Transverse colon (tissue), 4 donors: ENCODE measurements around the gene WEE1. TPM values are rescaled to one million over a fixed set of nuclear protein-coding genes. Genes with fewer than 3 reads are reported as not detected.
A peak's percentile ranks its signal among the peaks of the same experiment; 100 is the strongest.

Experiments used
- DNase-seq: peaks from one replicate; pipeline ENCODE4 v3.0.0-alpha.2; 2019
- H3K27ac ChIP-seq, 4 donors: fragments of 200-600 bp; sonication (generic); 2 replicates each; pipeline ENCODE4 v1.5.1; 2016 to 2018; ENCODE audit warnings: inconsistent platforms in 4 of 4
- H3K27me3 ChIP-seq: fragments of 200-600 bp; sonication (generic); 2 replicates; pipeline ENCODE4 v1.5.1; 2017; ENCODE audit warnings: inconsistent platforms
- H3K36me3 ChIP-seq, 4 donors: fragments of 200-600 bp; sonication (generic); 2 replicates each; pipeline ENCODE4 v1.5.1; 2017 to 2019; ENCODE audit warnings: inconsistent platforms in 4 of 4
- H3K4me1 ChIP-seq, 4 donors: fragments of 200-600 bp; sonication (generic); 2 replicates each; pipeline ENCODE4 v1.5.1; 2017 to 2020; ENCODE audit warnings: inconsistent platforms in 4 of 4
- H3K4me3 ChIP-seq, 4 donors: fragments of 200-600 bp; sonication (generic); 1 replicate in 1 of 4; 2 replicates in 3 of 4; pipeline versions ENCODE4 v1.5.1 to v1.6.1; 2017 to 2019; ENCODE audit warnings: inconsistent platforms in 4 of 4
- H3K9me3 ChIP-seq, 2 donors: fragments of 200-600 bp; sonication (generic); 2 replicates each; pipeline ENCODE4 v1.5.1; 2017 to 2019; ENCODE audit warnings: inconsistent platforms in 2 of 2
- EP300 ChIP-seq: sonication (generic); formaldehyde crosslinking; IDR thresholded peaks from one replicate; pipeline ENCODE4 v1.6.1; 2017; ENCODE audit warnings: antibody characterized with exemption, low read depth
- POLR2A ChIP-seq: fragments of 450-650 bp; IDR thresholded peaks from one replicate; pipeline ENCODE4 v1.6.1; 2016; ENCODE audit warnings: antibody characterized with exemption, mild to moderate bottlenecking, moderate library complexity
- POLR2AphosphoS5 ChIP-seq, 3 donors: sonication (generic); formaldehyde crosslinking; IDR thresholded peaks; one replicate each; pipeline ENCODE4 v1.6.1; 2016; ENCODE audit warnings: antibody characterized with exemption in 3 of 3
- WGBS, 2 donors: methylation state at CpG; one replicate each; pipeline ENCODE4 v1.1.5; 2018; ENCODE audit warnings: low coverage in 1 of 2; 5-methylcytosine and 5-hydroxymethylcytosine counted together
- in situ Hi-C, 4 donors: fragments of 200-750 bp; cut with MboI; loops; one replicate each; pipeline versions ENCODE4 v1.15.0 to v1.15.1; 2017; ENCODE audit warnings: low sequenced_read_pairs in 3 of 4, low pct_ligation_motif_present in 1 of 4, low pct_unique_long_range_greater_than_20kb in 1 of 4
- intact Hi-C: fragments of 100-400 bp; cut with DNase I; formaldehyde crosslinking; loops from one replicate; pipeline ENCODE4 v1.15.1; 2023; ENCODE audit warnings: low total_unique reads
- total RNA-seq, 4 donors: library from RNA; depleted of rRNA; stranded (reverse); fragments of >200 nt; gene quantifications; one replicate each; pipeline ENCODE4 v1.1.0, GENCODE V29; 2016
- TF ChIP-seq, protein P1 (sequence below), 5 experiments: fragments of 200-600 bp in 3 of 5; fragments of 450-650 bp in 2 of 5; sonication (generic) in 3 of 5; IDR thresholded peaks; 1 replicate in 2 of 5; 2 replicates in 3 of 5; pipeline ENCODE4 v1.5.1; 2016 to 2017; ENCODE audit warnings: antibody characterized with exemption in 5 of 5, inconsistent platforms in 3 of 5, mild to moderate bottlenecking in 2 of 5, moderate library complexity in 1 of 5

WEE1 gene
- total RNA-seq, 4 donors from 2014 or later = 7.9 to 48.2 (median 31.8) TPM

DNA sequence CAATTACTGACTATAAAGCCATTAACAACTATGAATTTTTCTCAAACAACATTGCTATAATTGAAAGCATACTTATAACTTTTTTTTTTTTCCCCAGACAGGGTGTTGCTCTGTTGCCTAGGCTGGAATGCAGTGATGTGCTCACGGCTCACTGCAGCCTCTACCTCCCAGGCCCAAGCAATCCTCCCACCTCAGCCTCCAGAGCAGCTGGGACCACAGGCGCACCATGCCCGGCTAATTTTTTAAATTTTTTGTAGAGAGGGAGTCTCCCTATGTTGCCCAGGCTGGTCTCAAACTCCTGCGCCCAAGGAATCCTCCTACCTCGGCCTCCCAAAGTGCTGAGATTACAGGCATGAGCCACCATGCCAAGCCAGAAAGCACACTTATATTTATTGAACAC is 6.1 kb upstream of the WEE1 start:
- in situ Hi-C loops (no loop called here), intact Hi-C loops (no loop called here)
- Histone ChIP-seq H3K9me3 (no peaks in the 10 kb centered on the region), H3K4me3 (no peak overlapping the region), H3K36me3 (no peaks in the 10 kb centered on the region), H3K27me3 (no peaks in the 10 kb centered on the region), H3K4me1 (peaks cover 35 to 65% (median 44%) of the 10 kb centered on the region in 4 donors), H3K27ac (peak overlapping the region; percentile 87 to 98 (median 95))
- 95 to 100% methylated on average over 5 of the region's 5 CpGs for WGBS, 2 donors
- TF ChIP-seq, protein P1, sequence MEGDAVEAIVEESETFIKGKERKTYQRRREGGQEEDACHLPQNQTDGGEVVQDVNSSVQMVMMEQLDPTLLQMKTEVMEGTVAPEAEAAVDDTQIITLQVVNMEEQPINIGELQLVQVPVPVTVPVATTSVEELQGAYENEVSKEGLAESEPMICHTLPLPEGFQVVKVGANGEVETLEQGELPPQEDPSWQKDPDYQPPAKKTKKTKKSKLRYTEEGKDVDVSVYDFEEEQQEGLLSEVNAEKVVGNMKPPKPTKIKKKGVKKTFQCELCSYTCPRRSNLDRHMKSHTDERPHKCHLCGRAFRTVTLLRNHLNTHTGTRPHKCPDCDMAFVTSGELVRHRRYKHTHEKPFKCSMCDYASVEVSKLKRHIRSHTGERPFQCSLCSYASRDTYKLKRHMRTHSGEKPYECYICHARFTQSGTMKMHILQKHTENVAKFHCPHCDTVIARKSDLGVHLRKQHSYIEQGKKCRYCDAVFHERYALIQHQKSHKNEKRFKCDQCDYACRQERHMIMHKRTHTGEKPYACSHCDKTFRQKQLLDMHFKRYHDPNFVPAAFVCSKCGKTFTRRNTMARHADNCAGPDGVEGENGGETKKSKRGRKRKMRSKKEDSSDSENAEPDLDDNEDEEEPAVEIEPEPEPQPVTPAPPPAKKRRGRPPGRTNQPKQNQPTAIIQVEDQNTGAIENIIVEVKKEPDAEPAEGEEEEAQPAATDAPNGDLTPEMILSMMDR (IDR thresholded peaks at IDR 0.05) = no peak
- TF ChIP-seq POLR2AphosphoS5 (IDR thresholded peaks at IDR 0.05) = no peak
- no peak for DNase-seq

DNA sequence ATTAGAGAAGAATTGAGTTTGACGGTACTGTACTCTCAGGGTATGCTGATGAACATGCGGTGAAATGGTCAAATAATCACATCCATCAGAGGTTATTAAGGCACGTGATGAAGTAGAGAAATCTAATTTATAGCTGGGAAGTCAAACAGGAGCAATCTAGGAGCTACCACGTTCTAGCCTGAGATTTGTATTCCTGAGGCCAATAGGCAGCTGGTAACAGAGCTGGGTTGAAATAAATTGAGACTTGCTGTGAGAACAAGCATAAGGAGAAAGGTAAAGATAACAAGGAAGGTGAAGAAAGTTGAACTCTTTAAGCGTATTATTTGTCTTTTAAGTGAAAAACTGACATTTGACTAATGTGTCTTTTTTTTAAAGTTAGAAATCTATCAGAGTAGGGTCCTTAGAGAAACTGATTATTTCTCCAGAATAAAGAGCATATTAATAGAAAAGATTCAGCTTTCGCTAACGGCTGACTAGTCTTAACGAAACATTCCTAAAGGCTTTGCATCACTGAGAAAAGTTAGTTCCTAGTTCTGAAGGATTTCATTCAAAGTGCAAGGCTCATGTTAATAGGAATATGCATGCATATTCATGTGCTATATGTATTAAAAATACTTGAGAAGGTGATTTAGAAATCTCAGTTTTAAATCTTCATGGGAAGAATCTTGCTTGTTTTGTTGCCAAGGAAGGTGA is 5.2 kb upstream of the WEE1 start:
- no peaks in the 10 kb centered on the region for H3K9me3 ChIP-seq
- TF ChIP-seq POLR2AphosphoS5 (IDR thresholded peaks at IDR 0.05) (no peak), EP300 (no peak)
- TF ChIP-seq, protein P1 (IDR thresholded peaks at IDR 0.05) = no peak
- H3K4me3 ChIP-seq = peak overlapping the region in 1 of 4 donors; percentile 36
- no peak for DNase-seq
- H3K27ac ChIP-seq = peak overlapping the region; percentile 87 to 98 (median 95)
- no peaks in the 10 kb centered on the region for H3K36me3 ChIP-seq
- in situ Hi-C loops = no loop called here
- 45 to 48% methylated on average over 8 of the region's 8 CpGs for WGBS, 2 donors
- H3K4me1 ChIP-seq = peaks cover 35 to 67% (median 48%) of the 10 kb centered on the region in 4 donors
- no peaks in the 10 kb centered on the region for H3K27me3 ChIP-seq
- intact Hi-C loops = no loop called here

- Histone ChIP-seq H3K4me1 (peaks cover 35 to 67% (median 48%) of the 10 kb centered on the region in 4 donors), H3K4me3 (peak overlapping the region in 3 of 4 donors; percentile 9 to 36 (median 18)), H3K36me3 (no peaks in the 10 kb centered on the region), H3K9me3 (no peaks in the 10 kb centered on the region), H3K27ac (peak overlapping the region; percentile 87 to 98 (median 95)), H3K27me3 (no peaks in the 10 kb centered on the region)
- in situ Hi-C loops (no loop called here), intact Hi-C loops (no loop called here)
- DNase-seq = peak; percentile 86
- 10 to 17% methylated on average over 7 of the region's 7 CpGs for WGBS, 2 donors
- TF ChIP-seq POLR2AphosphoS5 (IDR thresholded peaks at IDR 0.05) (peak; percentile 12 to 80 (median 75)), EP300 (peak; percentile 46), POLR2A (peak; percentile 63)
- TF ChIP-seq, protein P1 (IDR thresholded peaks at IDR 0.05) = no peak
These were observed 4.4 kb upstream of the WEE1 start for GRCh38 chr11:9568854-9569587.

DNA sequence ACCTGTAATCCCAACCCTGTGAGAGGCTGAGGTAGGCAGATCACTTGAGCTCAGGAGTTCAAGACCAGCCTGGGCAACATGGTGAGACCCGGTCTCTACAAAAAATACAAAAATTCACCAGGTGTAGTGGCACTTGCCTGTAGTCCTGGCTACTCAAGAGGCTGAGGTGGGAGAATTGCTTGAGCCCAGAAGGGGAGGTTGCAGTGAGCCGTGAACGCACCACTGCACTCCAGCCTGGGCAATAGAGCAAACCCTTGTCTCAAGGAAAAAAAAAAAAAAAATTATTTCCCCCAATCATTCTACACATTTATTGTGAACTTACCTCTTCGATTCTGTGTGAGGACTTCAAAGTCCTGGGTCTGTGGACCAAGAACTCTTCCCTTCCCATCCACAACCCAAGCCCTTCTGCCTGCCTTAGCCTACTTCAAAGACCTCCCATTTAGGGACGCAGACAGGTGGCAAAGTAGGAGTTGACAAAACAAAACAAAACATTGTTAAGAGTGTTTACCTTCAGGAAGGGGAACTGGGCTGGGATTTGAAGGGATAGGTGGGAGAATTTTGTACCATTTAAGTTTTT is 3.8 kb upstream of the WEE1 start:
- intact Hi-C loops = loop anchor here (5.0 kb wide), 1 partner anchor 42 kb away; no protein-coding TSS in a partner anchor
- Histone ChIP-seq H3K9me3 (no peaks in the 10 kb centered on the region), H3K4me3 (peak overlapping the region in 1 of 4 donors; percentile 36), H3K27me3 (no peaks in the 10 kb centered on the region), H3K36me3 (no peaks in the 10 kb centered on the region), H3K4me1 (peaks cover 35 to 67% (median 48%) of the 10 kb centered on the region in 4 donors), H3K27ac (peak overlapping the region; percentile 87 to 98 (median 95))
- no peak for DNase-seq
- in situ Hi-C loops = no loop called here
- TF ChIP-seq POLR2AphosphoS5 (IDR thresholded peaks at IDR 0.05) (no peak), EP300 (no peak), POLR2A (no peak)
- TF ChIP-seq, protein P1 (IDR thresholded peaks at IDR 0.05) = no peak
- 37 to 66% methylated on average over 2 to 5 of the region's 5 CpGs for WGBS, 2 donors
